K562 (cell line): ENCODE measurements around the gene PYGO2. TPM values are rescaled to one million over a fixed set of nuclear protein-coding genes. Genes with fewer than 3 reads are reported as not detected.
A peak's percentile ranks its signal among the peaks of the same experiment; 100 is the strongest.

Source experiments
- ATAC-seq: fragments of 200-7000 bp; cut with Tn5 transposase; 3 replicates; pipeline ENCODE4 v1.9.1; 2020; ENCODE audit warnings: moderate library complexity
- BruUV-seq: library from RNA; stranded (reverse); fragments of 400-500 nt; replicated peaks from 2 replicates; lab custom pipeline; 2021; lab: Mats Ljungman, UMichigan
- CTCF ChIA-PET: fragments of 300-600 bp; formaldehyde crosslinking; extraction: SDS; loops from one replicate; lab custom pipeline; 2021; ENCODE audit warnings: low intra/inter-chr PET ratio; lab: Yijun Ruan, JAX
- POLR2A ChIA-PET: fragments of 300-600, 350-650 bp; sonication (Branson Sonifier 250); formaldehyde crosslinking; extraction: SDS; loops from one replicate; lab custom pipeline; 2021; ENCODE audit warnings: antibody characterized with exemption, inconsistent platforms; lab: Yijun Ruan, JAX
- DNase-seq, 4 experiments: peaks; one replicate each; pipeline versions ENCODE4 v3.0.0 to v3.0.0-alpha.2; 2011 to 2018; ENCODE audit warnings: low spot score in 3 of 4, mixed read lengths in 3 of 4; ENCODE audit errors: extremely low read depth in 1 of 4
- FAIRE-seq: peaks from 2 replicates; lab custom pipeline; 2011; peaks lifted over from hg19 to GRCh38; lab: Jason Lieb, UNC
- H2AFZ ChIP-seq: 2 replicates; pipeline ENCODE4 v1.6.0; 2011; ENCODE audit warnings: low read depth, low read length, control low read depth, inconsistent platforms
- H3K27ac ChIP-seq: fragments of 200-600 bp; 3 replicates; pipeline ENCODE4 v1.8.0; 2011; ENCODE audit warnings: low read depth, mild to moderate bottlenecking, control low read depth, inconsistent platforms, low read length, moderate library complexity, mixed read lengths; ENCODE audit errors: extremely low read depth
- H3K27me3 ChIP-seq, 2 experiments: fragments of 300-600 bp in 1 of 2; 2 replicates in 1 of 2; 3 replicates in 1 of 2; pipeline versions ENCODE4 v1.6.0 to v1.8.0; 2011; ENCODE audit warnings: inconsistent platforms in 2 of 2, low read length in 2 of 2, mild to moderate bottlenecking in 1 of 2, mixed read lengths in 1 of 2, moderate library complexity in 1 of 2; ENCODE audit not compliant: control insufficient read depth in 2 of 2, insufficient read depth in 2 of 2
- H3K36me3 ChIP-seq: fragments of 300-600 bp; 3 replicates; pipeline ENCODE4 v1.8.0; 2011; ENCODE audit warnings: mild to moderate bottlenecking, low read length, inconsistent platforms; ENCODE audit not compliant: control insufficient read depth, insufficient read depth
- H3K4me1 ChIP-seq, 2 experiments: fragments of 200-600 bp in 1 of 2; replicated peaks in 1 of 2; 2 replicates in 1 of 2; 3 replicates in 1 of 2; pipeline versions ENCODE4 v1.5.1 to v1.8.0; 2011; ENCODE audit warnings: inconsistent platforms in 2 of 2, low read length in 2 of 2, mild to moderate bottlenecking in 1 of 2, mixed read lengths in 1 of 2, moderate library complexity in 1 of 2; ENCODE audit not compliant: control insufficient read depth in 2 of 2, insufficient read depth in 2 of 2
- H3K4me2 ChIP-seq: 2 replicates; pipeline ENCODE4 v1.6.1; 2011; ENCODE audit warnings: low read length, control low read depth, inconsistent platforms, mixed read lengths; ENCODE audit not compliant: insufficient read depth
- H3K4me3 ChIP-seq: fragments of 200-600 bp; sonication (generic), shearing (Covaris generic); 2 replicates; pipeline ENCODE4 v1.5.1; 2016; ENCODE audit warnings: control low read depth, inconsistent platforms
- H3K79me2 ChIP-seq: fragments of 200-600 bp; 3 replicates; pipeline ENCODE4 v1.8.0; 2011; ENCODE audit warnings: low read length, inconsistent platforms; ENCODE audit not compliant: control insufficient read depth, insufficient read depth
- H3K9ac ChIP-seq, 2 experiments: 2 replicates each; pipeline versions ENCODE4 v1.6.0 to v1.6.1; 2011; ENCODE audit warnings: low read depth in 2 of 2, low read length in 2 of 2, control low read depth in 1 of 2, inconsistent platforms in 1 of 2, mild to moderate bottlenecking in 1 of 2, mixed read lengths in 1 of 2; ENCODE audit not compliant: insufficient read depth in 1 of 2
- H3K9me1 ChIP-seq: one replicate; pipeline ENCODE4 v1.6.0; 2011; ENCODE audit warnings: inconsistent platforms, mild to moderate bottlenecking, low read length, moderate library complexity; ENCODE audit not compliant: control insufficient read depth, insufficient read depth
- H3K9me3 ChIP-seq: replicated peaks from 2 replicates; pipeline ENCODE4 v1.5.1; 2011; ENCODE audit warnings: low read depth, low read length, inconsistent platforms; ENCODE audit not compliant: control insufficient read depth, insufficient read depth
- H4K20me1 ChIP-seq: replicated peaks from 2 replicates; pipeline ENCODE4 v1.6.1; 2011; ENCODE audit warnings: low read length, inconsistent platforms, mixed read lengths; ENCODE audit not compliant: control insufficient read depth, insufficient read depth
- ARHGAP35 ChIP-seq: fragments of 450-650 bp; IDR thresholded peaks from 2 replicates; pipeline ENCODE4 v1.6.1; 2018; ENCODE audit not compliant: partially characterized antibody
- CHAMP1 ChIP-seq: fragments of 450-650 bp; IDR thresholded peaks from 2 replicates; pipeline ENCODE4 v1.6.1; 2016; ENCODE audit warnings: mild to moderate bottlenecking
- DNMT1 ChIP-seq: fragments of 450-650 bp; IDR thresholded peaks from 2 replicates; pipeline ENCODE4 v1.6.1; 2016; ENCODE audit warnings: antibody characterized with exemption, mild to moderate bottlenecking
- FUS ChIP-seq: fragments of 200-400 bp; formaldehyde crosslinking; optimal IDR thresholded peaks from 2 replicates; pipeline ENCODE3; 2017; ENCODE audit warnings: low read depth, low read length
- MECOM ChIP-seq: fragments of 250-450 bp; sonication (Bioruptor Pico); IDR thresholded peaks from 2 replicates; pipeline ENCODE4 v1.8.0; 2022; ENCODE audit warnings: inconsistent platforms
- MLLT1 ChIP-seq, 2 experiments: fragments of 450-650 bp; IDR thresholded peaks; 2 replicates each; pipeline ENCODE4 v1.6.1; 2016
- MXD1 ChIP-seq: fragments of 250-450 bp; sonication (Bioruptor Pico); IDR thresholded peaks from 2 replicates; pipeline ENCODE4 v1.8.0; 2021; ENCODE audit warnings: borderline replicate concordance, mild to moderate bottlenecking, moderate library complexity; ENCODE audit not compliant: poor library complexity, severe bottlenecking
- POLR3A ChIP-seq: IDR thresholded peaks from 2 replicates; pipeline ENCODE4 v1.6.1; 2011; ENCODE audit warnings: borderline replicate concordance, mild to moderate bottlenecking, moderate library complexity; ENCODE audit not compliant: insufficient read length, insufficient read depth; ENCODE audit errors: extremely low read depth
- TBP ChIP-seq: optimal IDR thresholded peaks from 2 replicates; pipeline ENCODE3; 2011; ENCODE audit warnings: low read depth, low read length, improper control_type of control experiment
- ZFX ChIP-seq: sonication (generic); formaldehyde crosslinking; IDR thresholded peaks from 2 replicates; pipeline ENCODE4 v1.8.0; 2022; ENCODE audit warnings: mild to moderate bottlenecking, missing genetic modification reagents, moderate library complexity
- ZNF277 ChIP-seq: fragments of 250-450 bp; sonication (Bioruptor Pico); IDR thresholded peaks from 2 replicates; pipeline ENCODE4 v1.8.0; 2022; ENCODE audit warnings: inconsistent platforms, mild to moderate bottlenecking, moderate library complexity, borderline replicate concordance
- ZNF740 ChIP-seq, 3 experiments: fragments of 200-800 bp in 1 of 3; sonication (Bioruptor generic) in 1 of 3; sonication (generic) in 1 of 3; formaldehyde crosslinking in 1 of 3; IDR thresholded peaks; 2 replicates each; pipeline versions ENCODE4 v1.6.1 to v1.8.0; 2016 to 2022; ENCODE audit warnings: mild to moderate bottlenecking in 2 of 3, missing compliant biosample characterization in 2 of 3, missing genetic modification characterization in 2 of 3, missing genetic modification reagents in 1 of 3
- whole genome bisulfite sequencing: fragments of 100-300 bp; shearing (Covaris generic); methylation state at CpG from one replicate; pipeline ENCODE4 v1.1.6; 2016; ENCODE audit warnings: low coverage, mixed read lengths; ENCODE audit not compliant: insufficient coverage; ENCODE audit errors: missing lambda C conversion rate; 5-methylcytosine and 5-hydroxymethylcytosine counted together
- in situ Hi-C: fragments of 300-500 bp; cut with MboI; formaldehyde crosslinking; loops from 4 replicates; pipeline ENCODE4 v1.15.0; 2018; ENCODE audit warnings: inconsistent platforms, mixed read lengths
- intact Hi-C: fragments of 100-400 bp; cut with micrococcal nuclease; formaldehyde crosslinking; loops from 2 replicates; pipeline ENCODE4 v1.14.2; 2022
- polyA plus RNA-seq, 8 experiments: library from polyadenylated mRNA; depleted of rRNA in 4 of 8; stranded (reverse) in 5 of 8; unstranded in 3 of 8; fragments of >200 nt; fragmentation: Nextera tagmentation in 2 of 8; fragmentation: Illumina TruSeq in 1 of 8; extraction: Ambion mirVana in 2 of 8; extraction: Trizol in 1 of 8; gene quantifications; 2 replicates each; pipeline versions ENCODE4 v1.2.1 to v1.2.3, GENCODE V29; 2011 to 2014; ENCODE audit warnings: inconsistent platforms in 1 of 8, missing spikeins in 1 of 8
- total RNA-seq, 7 experiments: library from RNA; depleted of rRNA in 6 of 7; stranded (reverse); fragments of >200 nt in 6 of 7; fragmentation: Illumina TruSeq in 2 of 7; extraction: Trizol in 2 of 7; gene quantifications; 2 replicates each; pipeline versions ENCODE4 v1.2.1 to v1.2.3, GENCODE V29; 2011 to 2021; ENCODE audit warnings: low replicate concordance in 1 of 7

PYGO2 gene
- total and polyA plus RNA-seq, 9 of the 15 experiments (the other 6 are each of a cell fraction or from before 2014, with no cell fraction given): 8.3 to 36.2 (median 18.2) TPM

- no peaks in the 10 kb centered on the region for H4K20me1 ChIP-seq
- H3K9me1 ChIP-seq: no peaks in the 10 kb centered on the region
- FAIRE-seq (peak; percentile 59), ATAC-seq (no peak), DNase-seq (peak in 1 of 4 experiments; percentile 55)
- H3K79me2 ChIP-seq: peaks cover 72% of the 10 kb centered on the region
- H3K4me2 ChIP-seq: peak overlapping the region; percentile 96
- H3K9me3 ChIP-seq: no peaks in the 10 kb centered on the region
- CTCF ChIA-PET: no interaction called here
- peak overlapping the region; percentile 82 to 97; a peak in 3 of 4 replicates for H3K9ac ChIP-seq
- no peaks in the 10 kb centered on the region; a peak in 1 of 5 replicates for H3K27me3 ChIP-seq
- intact Hi-C loops (loop anchor here (5.0 kb wide), 1 partner anchor 90 kb away; the partner anchor contains the start of gene EFNA4), in situ Hi-C loops (no loop called here)
- H3K4me1 ChIP-seq: peaks cover 47 to 53% of the 10 kb centered on the region in 2 experiments
- peak overlapping the region; percentile 99 for H3K27ac ChIP-seq
- H3K36me3 ChIP-seq: peaks cover 37% of the 10 kb centered on the region
- H3K4me3 ChIP-seq: peak overlapping the region; percentile 66
- 6% methylated on average over 17 of the region's 18 CpGs for WGBS
- TSS peak; percentile 42 for BruUV-seq
- POLR2A ChIA-PET: interaction anchor here (0.6 to 8.3 kb wide), 8 partner anchors 10 to 72 kb away, joined by 4 to 80 read pairs (median 14); partner anchors contain the start of genes FLAD1, LENEP, PBXIP1 and PYGO2
- H2AFZ ChIP-seq: peak overlapping the region; percentile 22; the same call in 1 of the 2 replicates
- TF ChIP-seq POLR3A (no peak), MECOM (CRISPR knock-in tag) (no peak), ZNF740 (CRISPR knock-in tag; IDR thresholded peaks at IDR 0.05) (no peak), ZNF740 (tag; IDR thresholded peaks at IDR 0.05) (0 out of 4 replicates have a peak, but pooled peaks of 1 of the 2 experiments have one; percentile 18), ZFX (CRISPR knock-in tag) (no peak), DNMT1 (no peak), MXD1 (CRISPR knock-in tag) (no peak), CHAMP1 (no peak), ARHGAP35 (no peak), TBP (peak; percentile 52), MLLT1 (IDR thresholded peaks at IDR 0.05) (0 out of 4 replicates have a peak, but pooled peaks of 1 of the 2 experiments have one; percentile 34), FUS (no peak), ZNF277 (CRISPR knock-in tag) (no peak)
These were observed 11.1 kb upstream of the PYGO2 start for GRCh38 chr1:154972517-154973343.
